Epithelial cell of esophagus (primary cell): Measurements from ENCODE around the gene ZNF473.

Experiments used
- DNase-seq: peaks from one replicate; pipeline ENCODE4 v3.0.0; 2010; ENCODE audit warnings: low read depth
- H3K4me3 ChIP-seq: 2 replicates; pipeline ENCODE4 v1.5.1; 2011; ENCODE audit warnings: mild to moderate bottlenecking, low read length, control low read depth
- CTCF ChIP-seq: IDR thresholded peaks from 2 replicates; pipeline ENCODE4 v1.5.1; 2011; ENCODE audit warnings: low read depth, mild to moderate bottlenecking, low read length, control low read depth, inconsistent platforms; ENCODE audit not compliant: insufficient read depth; ENCODE audit errors: missing control alignments

Gene ZNF473

DNA sequence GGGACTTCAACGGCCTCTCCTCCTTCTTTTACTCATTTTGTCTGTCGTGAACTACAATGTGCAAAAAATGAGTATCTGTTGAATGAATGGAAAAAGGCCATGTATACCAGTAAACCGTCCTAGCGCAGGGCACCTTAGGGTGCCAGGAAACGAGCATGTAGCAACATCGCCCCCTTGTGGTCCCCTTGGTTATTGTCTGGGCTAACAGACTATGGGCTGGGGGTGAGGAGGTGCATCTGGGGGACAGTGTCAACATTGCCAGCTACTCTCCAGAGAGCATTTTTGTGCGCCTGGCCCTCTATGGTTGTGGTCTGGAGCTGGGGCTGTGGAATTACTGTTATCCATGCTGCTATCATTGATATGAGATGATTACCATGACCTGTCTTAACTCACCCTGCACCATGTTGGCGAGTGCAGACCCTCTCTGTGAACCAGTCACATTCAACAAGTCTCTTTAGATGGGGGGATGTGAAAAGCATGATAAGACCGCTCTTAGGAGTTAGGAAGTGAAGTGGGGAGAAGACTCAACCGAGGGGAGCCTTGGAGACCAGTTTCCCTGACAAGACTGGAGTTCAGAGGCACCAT, 42.1 kb upstream of the ZNF473 start:
- peak; percentile 50 for DNase-seq
- no peak overlapping the region for H3K4me3 ChIP-seq
- TF ChIP-seq CTCF: peak; percentile 85

- TF ChIP-seq CTCF: no peak
- DNase-seq: no peak
- H3K4me3 ChIP-seq: no peak overlapping the region
Measured at GRCh38 chr19:49984491-49984890, 41.3 kb upstream of the ZNF473 start.

DNA sequence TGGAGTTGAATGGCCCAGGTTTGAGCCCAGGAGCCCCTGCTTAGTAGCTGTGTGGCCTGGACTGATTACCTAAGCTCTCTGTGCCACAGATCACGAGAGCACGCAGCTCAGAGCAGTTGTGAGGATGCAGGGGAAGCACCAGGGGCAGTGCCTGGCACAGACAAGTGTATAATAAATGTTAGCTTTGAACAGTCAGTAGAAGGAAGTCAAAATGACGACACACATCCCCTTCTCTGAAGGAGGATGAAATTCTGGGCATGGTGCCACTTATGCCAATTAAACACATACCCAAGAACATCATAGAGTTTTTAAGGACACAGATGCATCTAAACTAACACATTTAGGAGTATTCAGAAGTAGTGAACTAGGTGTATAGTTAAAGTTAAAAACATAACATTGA, 39.9 kb upstream of the ZNF473 start:
- TF ChIP-seq CTCF: no peak
- no peak overlapping the region for H3K4me3 ChIP-seq
- no peak for DNase-seq

DNA sequence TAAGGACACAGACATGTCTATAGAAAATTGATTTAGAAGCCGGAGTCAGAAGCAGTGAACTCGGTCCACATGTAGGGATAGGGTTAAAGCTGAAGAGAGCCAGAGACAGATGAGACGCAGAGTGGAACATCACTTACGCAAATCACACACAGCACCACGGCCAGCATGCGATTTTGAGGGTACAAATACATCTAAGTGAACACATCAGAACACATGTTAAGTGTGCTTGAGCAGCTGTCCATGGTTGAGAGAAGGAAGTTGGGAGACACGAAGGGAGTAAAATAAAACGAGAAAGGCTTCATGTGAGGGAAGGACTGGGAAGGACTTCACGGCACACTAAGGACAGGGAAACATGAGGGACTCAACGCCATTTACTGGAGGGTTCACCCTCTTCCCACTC, 39.5 kb upstream of the ZNF473 start:
- no peak for DNase-seq
- TF ChIP-seq CTCF: no peak
- no peak overlapping the region for H3K4me3 ChIP-seq

GRCh38 chr19:49987159-49987698, 38.6 kb upstream of the ZNF473 start:
- no peak overlapping the region for H3K4me3 ChIP-seq
- peak; percentile 93 for DNase-seq
- TF ChIP-seq CTCF: peak; percentile 23

DNA sequence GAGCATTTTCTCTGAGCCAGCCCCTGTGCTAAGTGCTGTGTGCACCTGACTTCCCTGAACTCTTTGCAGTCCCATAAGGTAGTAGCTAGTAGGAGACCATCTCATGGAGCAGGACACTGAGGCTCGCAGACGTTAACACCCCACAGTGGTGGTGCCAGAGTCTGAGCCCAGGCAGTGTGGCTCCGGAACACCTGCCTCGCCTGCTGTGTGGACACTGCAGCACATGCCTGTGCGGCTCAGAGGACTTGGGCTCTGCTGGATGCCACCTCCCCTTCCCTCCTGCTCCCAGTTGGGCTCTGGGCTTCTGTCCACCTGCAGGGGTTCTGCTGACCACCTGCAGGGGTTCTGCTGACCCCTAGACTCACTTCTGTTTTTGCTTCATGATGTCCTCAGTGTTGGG, 37.8 kb upstream of the ZNF473 start:
- TF ChIP-seq CTCF: no peak
- H3K4me3 ChIP-seq: no peak overlapping the region
- DNase-seq: no peak

- no peak overlapping the region for H3K4me3 ChIP-seq
- DNase-seq: peak; percentile 74
- TF ChIP-seq CTCF: no peak
Measured at GRCh38 chr19:49988433-49988832, 37.4 kb upstream of the ZNF473 start.
